Measurements from ENCODE around the gene TFR2.

DNA sequence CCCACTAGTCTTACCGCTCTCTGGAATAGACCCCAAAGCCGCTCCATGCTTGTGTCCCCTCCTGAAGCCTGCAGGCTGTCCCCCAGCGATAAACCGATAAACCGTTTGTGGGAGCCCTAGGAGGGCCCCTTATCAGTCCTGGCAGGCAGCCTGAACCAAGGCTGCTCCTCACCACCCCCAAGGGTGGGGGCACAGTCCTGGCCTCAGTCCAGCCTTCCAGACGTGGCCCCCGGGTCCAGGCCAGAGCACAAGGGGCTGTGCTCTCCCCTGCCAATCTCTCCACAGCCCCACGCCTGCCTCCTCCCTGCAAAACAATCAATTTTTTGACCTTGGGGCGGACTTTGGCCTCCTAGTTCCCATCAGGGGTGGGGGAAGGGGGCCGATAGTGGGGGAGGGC is at the start of gene TFR2:
- TF ChIP-seq, protein P1, sequence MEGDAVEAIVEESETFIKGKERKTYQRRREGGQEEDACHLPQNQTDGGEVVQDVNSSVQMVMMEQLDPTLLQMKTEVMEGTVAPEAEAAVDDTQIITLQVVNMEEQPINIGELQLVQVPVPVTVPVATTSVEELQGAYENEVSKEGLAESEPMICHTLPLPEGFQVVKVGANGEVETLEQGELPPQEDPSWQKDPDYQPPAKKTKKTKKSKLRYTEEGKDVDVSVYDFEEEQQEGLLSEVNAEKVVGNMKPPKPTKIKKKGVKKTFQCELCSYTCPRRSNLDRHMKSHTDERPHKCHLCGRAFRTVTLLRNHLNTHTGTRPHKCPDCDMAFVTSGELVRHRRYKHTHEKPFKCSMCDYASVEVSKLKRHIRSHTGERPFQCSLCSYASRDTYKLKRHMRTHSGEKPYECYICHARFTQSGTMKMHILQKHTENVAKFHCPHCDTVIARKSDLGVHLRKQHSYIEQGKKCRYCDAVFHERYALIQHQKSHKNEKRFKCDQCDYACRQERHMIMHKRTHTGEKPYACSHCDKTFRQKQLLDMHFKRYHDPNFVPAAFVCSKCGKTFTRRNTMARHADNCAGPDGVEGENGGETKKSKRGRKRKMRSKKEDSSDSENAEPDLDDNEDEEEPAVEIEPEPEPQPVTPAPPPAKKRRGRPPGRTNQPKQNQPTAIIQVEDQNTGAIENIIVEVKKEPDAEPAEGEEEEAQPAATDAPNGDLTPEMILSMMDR (conservative IDR thresholded peaks at IDR 0.05; ENCODE audit: low read depth, low read length), result no peak
- no peak for TF ChIP-seq MXI1 (IDR thresholded peaks at IDR 0.05; ENCODE audit: borderline replicate concordance, low read depth, low read length)
- no peak for TF ChIP-seq POLR2A (IDR thresholded peaks at IDR 0.05; ENCODE audit: low read depth, low read length)
- TF ChIP-seq BHLHE40 (IDR thresholded peaks at IDR 0.05; ENCODE audit: low read depth, low read length), result no peak
- TF ChIP-seq CEBPB (IDR thresholded peaks at IDR 0.05; ENCODE audit: low read depth, low read length), result no peak
- TF ChIP-seq, protein P2, sequence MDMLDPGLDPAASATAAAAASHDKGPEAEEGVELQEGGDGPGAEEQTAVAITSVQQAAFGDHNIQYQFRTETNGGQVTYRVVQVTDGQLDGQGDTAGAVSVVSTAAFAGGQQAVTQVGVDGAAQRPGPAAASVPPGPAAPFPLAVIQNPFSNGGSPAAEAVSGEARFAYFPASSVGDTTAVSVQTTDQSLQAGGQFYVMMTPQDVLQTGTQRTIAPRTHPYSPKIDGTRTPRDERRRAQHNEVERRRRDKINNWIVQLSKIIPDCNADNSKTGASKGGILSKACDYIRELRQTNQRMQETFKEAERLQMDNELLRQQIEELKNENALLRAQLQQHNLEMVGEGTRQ (IDR thresholded peaks at IDR 0.05; ENCODE audit: low read depth, low read length), result no peak
- TF ChIP-seq, protein P3, sequence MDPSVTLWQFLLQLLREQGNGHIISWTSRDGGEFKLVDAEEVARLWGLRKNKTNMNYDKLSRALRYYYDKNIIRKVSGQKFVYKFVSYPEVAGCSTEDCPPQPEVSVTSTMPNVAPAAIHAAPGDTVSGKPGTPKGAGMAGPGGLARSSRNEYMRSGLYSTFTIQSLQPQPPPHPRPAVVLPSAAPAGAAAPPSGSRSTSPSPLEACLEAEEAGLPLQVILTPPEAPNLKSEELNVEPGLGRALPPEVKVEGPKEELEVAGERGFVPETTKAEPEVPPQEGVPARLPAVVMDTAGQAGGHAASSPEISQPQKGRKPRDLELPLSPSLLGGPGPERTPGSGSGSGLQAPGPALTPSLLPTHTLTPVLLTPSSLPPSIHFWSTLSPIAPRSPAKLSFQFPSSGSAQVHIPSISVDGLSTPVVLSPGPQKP (IDR thresholded peaks at IDR 0.05; ENCODE audit: borderline replicate concordance, low read depth, low read length), result no peak
- no peak for TF ChIP-seq RAD21 (IDR thresholded peaks at IDR 0.05; ENCODE audit: low read length)
- TF ChIP-seq RFX5 (IDR thresholded peaks at IDR 0.05; ENCODE audit: low read depth, low read length), result no peak
- no peak for TF ChIP-seq NFE2L2 (IDR thresholded peaks at IDR 0.05; ENCODE audit: low read depth, low read length)
- TF ChIP-seq SMC3 (IDR thresholded peaks at IDR 0.05; ENCODE audit: low read depth, low read length), result no peak
- no peak for TF ChIP-seq RCOR1 (IDR thresholded peaks at IDR 0.05; ENCODE audit: insufficient replicate concordance, low read length)
- TF ChIP-seq CHD1 (IDR thresholded peaks at IDR 0.05; ENCODE audit: low read depth, low read length), result no peak
- no peak for TF ChIP-seq MAFK (IDR thresholded peaks at IDR 0.05; ENCODE audit: low read depth, low read length)

Data from IMR-90 (cell line).